ENCODE measurements around the gene SYMPK.
A peak's percentile ranks its signal among the peaks of the same experiment; 100 is the strongest.

The SYMPK gene

GRCh38 chr19:45793876-45794275, 69.1 kb downstream of the SYMPK start:
- no peak for TF ChIP-seq CTCF (IDR thresholded peaks at IDR 0.05)
- Histone ChIP-seq H3K4me2 (ENCODE audit: low read length) (no peak overlapping the region), H3K27me3 (ENCODE audit: control insufficient read depth, insufficient read depth, low read length) (no peaks in the 10 kb centered on the region), H3K27ac (no peak overlapping the region), H3K9ac (no peak overlapping the region), H3K4me1 (peaks cover 7% of the 10 kb centered on the region), H2AFZ (no peak overlapping the region), H3K9me3 (ENCODE audit: control insufficient read depth, low read length) (no peaks in the 10 kb centered on the region), H3K79me2 (peaks cover 3% of the 10 kb centered on the region), H3K36me3 (ENCODE audit: control insufficient read depth, insufficient read depth, low read length) (no peaks in the 10 kb centered on the region), H3K4me3 (ENCODE audit: low read depth, low read length) (no peak overlapping the region)

- Histone ChIP-seq H3K4me3 (ENCODE audit: low read depth, low read length) (peak overlapping the region; percentile 8), H3K4me2 (ENCODE audit: low read length) (peak overlapping the region; percentile 29), H3K27ac (peak overlapping the region; percentile 77), H3K9me3 (ENCODE audit: control insufficient read depth, low read length) (no peaks in the 10 kb centered on the region), H3K4me1 (peaks cover 7% of the 10 kb centered on the region), H3K27me3 (ENCODE audit: control insufficient read depth, insufficient read depth, low read length) (no peaks in the 10 kb centered on the region), H3K9ac (no peak overlapping the region), H3K36me3 (ENCODE audit: control insufficient read depth, insufficient read depth, low read length) (no peaks in the 10 kb centered on the region), H2AFZ (peak overlapping the region; percentile 79), H3K79me2 (peaks cover 3% of the 10 kb centered on the region)
- TF ChIP-seq CTCF (IDR thresholded peaks at IDR 0.05) = no peak
Measured at GRCh38 chr19:45793178-45793564, 69.8 kb downstream of the SYMPK start.

- peak within 1 kb of the TSS; percentile 79 for H2AFZ ChIP-seq
- TF ChIP-seq CTCF (IDR thresholded peaks at IDR 0.05) = no peak
- peak within 1 kb of the TSS; percentile 77 for H3K27ac ChIP-seq
- peaks cover 7% of the 10 kb centered on the region for H3K4me1 ChIP-seq
- H3K4me3 ChIP-seq (ENCODE audit: low read depth, low read length) = peak within 1 kb of the TSS; percentile 73
- no peaks in the 10 kb centered on the region for H3K27me3 ChIP-seq (ENCODE audit: control insufficient read depth, insufficient read depth, low read length)
- H3K9me3 ChIP-seq (ENCODE audit: control insufficient read depth, low read length) = no peaks in the 10 kb centered on the region
- H3K36me3 ChIP-seq (ENCODE audit: control insufficient read depth, insufficient read depth, low read length) = no peaks in the 10 kb centered on the region
- peaks cover 3% of the 10 kb centered on the region for H3K79me2 ChIP-seq
- no peak within 1 kb of the TSS for H3K9ac ChIP-seq
- peak within 1 kb of the TSS; percentile 96 for H3K4me2 ChIP-seq (ENCODE audit: low read length)
Measured at GRCh38 chr19:45792470-45793177, 70.3 kb downstream of the SYMPK start, which contains the start of gene DMWD. Gene DMWD (minus strand): TSS chr19:45792845. CDS start chr19:45792756, 89 bp downstream.

- Histone ChIP-seq H3K27ac (peak overlapping the region; percentile 55), H3K27me3 (ENCODE audit: control insufficient read depth, insufficient read depth, low read length) (no peaks in the 10 kb centered on the region), H3K4me1 (peaks cover 7% of the 10 kb centered on the region), H3K79me2 (peaks cover 3% of the 10 kb centered on the region), H3K9ac (no peak overlapping the region), H3K4me3 (ENCODE audit: low read depth, low read length) (peak overlapping the region; percentile 73), H3K4me2 (ENCODE audit: low read length) (peak overlapping the region; percentile 96), H3K36me3 (ENCODE audit: control insufficient read depth, insufficient read depth, low read length) (no peaks in the 10 kb centered on the region), H2AFZ (peak overlapping the region; percentile 48), H3K9me3 (ENCODE audit: control insufficient read depth, low read length) (no peaks in the 10 kb centered on the region)
- TF ChIP-seq CTCF (IDR thresholded peaks at IDR 0.05) = no peak
Measured at GRCh38 chr19:45791744-45792469, 71.0 kb downstream of the SYMPK start.
